Body of pancreas (tissue), 4 donors: ENCODE results near the gene PRDM16. TPM values are rescaled to one million over a fixed set of nuclear protein-coding genes. Genes with fewer than 3 reads are reported as not detected.

Source experiments
- ATAC-seq: fragments of 150-250 bp; one replicate; pipeline ENCODE4 v1.9.1; 2016
- DNase-seq, 4 donors: peaks; one replicate each; pipeline ENCODE4 v3.0.0-alpha.2; 2019
- H3K27ac ChIP-seq, 4 donors: fragments of 200-600 bp; sonication (generic); 1 replicate in 3 of 4; 2 replicates in 1 of 4; pipeline versions ENCODE4 v1.5.1 to v1.6.1; 2016 to 2019; ENCODE audit warnings: mild to moderate bottlenecking in 1 of 4, mixed read lengths in 1 of 4, moderate library complexity in 1 of 4
- H3K27me3 ChIP-seq, 2 donors: fragments of 200-600 bp; sonication (generic); one replicate each; pipeline ENCODE4 v1.6.0; 2016; ENCODE audit warnings: mild to moderate bottlenecking in 1 of 2
- H3K36me3 ChIP-seq, 2 donors: fragments of 200-600 bp; sonication (generic); replicated peaks in 1 of 2; 2 replicates each; pipeline ENCODE4 v1.5.1; 2016; ENCODE audit warnings: low read depth in 2 of 2; ENCODE audit not compliant: insufficient read depth in 1 of 2
- H3K4me1 ChIP-seq: fragments of 200-600 bp; sonication (generic); one replicate; pipeline ENCODE4 v1.6.0; 2016
- H3K4me3 ChIP-seq, 2 donors: fragments of 200-600 bp; sonication (generic); 1 replicate in 1 of 2; 2 replicates in 1 of 2; pipeline ENCODE4 v1.5.1; 2016 to 2019
- H3K9me3 ChIP-seq, 3 donors: fragments of 200-600 bp; sonication (generic); 1 replicate in 2 of 3; 2 replicates in 1 of 3; pipeline ENCODE4 v1.5.1; 2016
- POLR2A ChIP-seq, 3 donors: fragments of 450-650 bp; IDR thresholded peaks; one replicate each; pipeline ENCODE4 v1.6.1; 2016; ENCODE audit warnings: antibody characterized with exemption in 3 of 3, mild to moderate bottlenecking in 2 of 3
- WGBS, 2 donors: methylation state at CpG; one replicate each; pipeline ENCODE4 v1.1.5; 2017; 5-methylcytosine and 5-hydroxymethylcytosine counted together
- intact Hi-C: fragments of 100-400 bp; cut with DNase I; formaldehyde crosslinking; loops from one replicate; pipeline ENCODE4 v1.15.1; 2023
- total RNA-seq, 2 donors: library from RNA; depleted of rRNA; stranded (reverse); fragments of >200 nt; gene quantifications; one replicate each; pipeline ENCODE4 v1.1.0, GENCODE V29; 2016
- TF ChIP-seq, protein P1 (sequence below), 7 experiments: fragments of 450-650 bp in 4 of 7; fragments of 200-600 bp in 3 of 7; sonication (generic) in 3 of 7; IDR thresholded peaks; one replicate each; pipeline ENCODE4 v1.5.1; 2016 to 2019; ENCODE audit warnings: antibody characterized with exemption in 7 of 7

PRDM16 gene
- total RNA-seq, 2 donors from 2014 or later = 15.2 to 16.6 TPM

DNA sequence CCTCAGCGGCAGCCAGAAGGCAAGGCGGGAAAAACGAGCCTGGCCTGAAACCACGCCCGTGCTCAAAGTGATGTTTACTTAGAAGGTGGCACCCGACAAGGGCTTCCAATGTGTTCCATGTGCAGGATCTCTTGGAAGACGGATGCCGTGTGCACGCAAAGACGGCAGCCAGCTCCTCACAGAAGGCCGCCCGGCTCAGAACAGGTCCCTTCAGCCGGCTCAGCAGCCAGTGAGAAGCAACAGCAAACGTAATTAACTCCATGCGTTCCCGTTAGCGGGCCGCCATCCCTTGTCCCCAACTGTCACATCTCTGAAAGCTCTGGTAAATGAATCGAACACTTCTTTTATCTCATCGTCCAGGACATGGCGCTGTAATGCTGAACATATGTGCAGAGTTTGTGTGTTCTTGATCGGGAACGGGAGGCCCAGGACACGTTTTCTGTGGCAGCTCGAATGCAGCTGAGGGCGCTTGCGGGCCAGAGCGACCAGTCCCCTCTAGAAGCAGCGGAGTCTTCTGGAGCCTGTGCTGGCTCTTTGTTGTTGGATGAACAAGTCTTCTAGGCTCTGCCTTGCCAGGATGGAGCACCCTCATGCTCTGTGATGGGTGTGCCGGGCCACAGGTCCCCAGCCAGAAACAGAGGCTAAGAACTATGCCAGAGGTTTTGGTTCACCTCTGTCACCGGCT lies 290.9 kb downstream of the PRDM16 start:
- H3K27ac ChIP-seq = no peak overlapping the region
- H3K9me3 ChIP-seq = no peaks in the 10 kb centered on the region
- no peaks in the 10 kb centered on the region for H3K36me3 ChIP-seq
- H3K4me1 ChIP-seq = peaks cover 30% of the 10 kb centered on the region
- no peaks in the 10 kb centered on the region for H3K27me3 ChIP-seq
- no peak for ATAC-seq
- TF ChIP-seq, protein P1, sequence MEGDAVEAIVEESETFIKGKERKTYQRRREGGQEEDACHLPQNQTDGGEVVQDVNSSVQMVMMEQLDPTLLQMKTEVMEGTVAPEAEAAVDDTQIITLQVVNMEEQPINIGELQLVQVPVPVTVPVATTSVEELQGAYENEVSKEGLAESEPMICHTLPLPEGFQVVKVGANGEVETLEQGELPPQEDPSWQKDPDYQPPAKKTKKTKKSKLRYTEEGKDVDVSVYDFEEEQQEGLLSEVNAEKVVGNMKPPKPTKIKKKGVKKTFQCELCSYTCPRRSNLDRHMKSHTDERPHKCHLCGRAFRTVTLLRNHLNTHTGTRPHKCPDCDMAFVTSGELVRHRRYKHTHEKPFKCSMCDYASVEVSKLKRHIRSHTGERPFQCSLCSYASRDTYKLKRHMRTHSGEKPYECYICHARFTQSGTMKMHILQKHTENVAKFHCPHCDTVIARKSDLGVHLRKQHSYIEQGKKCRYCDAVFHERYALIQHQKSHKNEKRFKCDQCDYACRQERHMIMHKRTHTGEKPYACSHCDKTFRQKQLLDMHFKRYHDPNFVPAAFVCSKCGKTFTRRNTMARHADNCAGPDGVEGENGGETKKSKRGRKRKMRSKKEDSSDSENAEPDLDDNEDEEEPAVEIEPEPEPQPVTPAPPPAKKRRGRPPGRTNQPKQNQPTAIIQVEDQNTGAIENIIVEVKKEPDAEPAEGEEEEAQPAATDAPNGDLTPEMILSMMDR (IDR thresholded peaks at IDR 0.05) = no peak
- TF ChIP-seq POLR2A (IDR thresholded peaks at IDR 0.05) = no peak
- 88% methylated on average over 30 to 31 of the region's 31 CpGs for WGBS, 2 donors
- H3K4me3 ChIP-seq = no peak overlapping the region
- intact Hi-C loops = no loop called here
- no peak for DNase-seq

DNA sequence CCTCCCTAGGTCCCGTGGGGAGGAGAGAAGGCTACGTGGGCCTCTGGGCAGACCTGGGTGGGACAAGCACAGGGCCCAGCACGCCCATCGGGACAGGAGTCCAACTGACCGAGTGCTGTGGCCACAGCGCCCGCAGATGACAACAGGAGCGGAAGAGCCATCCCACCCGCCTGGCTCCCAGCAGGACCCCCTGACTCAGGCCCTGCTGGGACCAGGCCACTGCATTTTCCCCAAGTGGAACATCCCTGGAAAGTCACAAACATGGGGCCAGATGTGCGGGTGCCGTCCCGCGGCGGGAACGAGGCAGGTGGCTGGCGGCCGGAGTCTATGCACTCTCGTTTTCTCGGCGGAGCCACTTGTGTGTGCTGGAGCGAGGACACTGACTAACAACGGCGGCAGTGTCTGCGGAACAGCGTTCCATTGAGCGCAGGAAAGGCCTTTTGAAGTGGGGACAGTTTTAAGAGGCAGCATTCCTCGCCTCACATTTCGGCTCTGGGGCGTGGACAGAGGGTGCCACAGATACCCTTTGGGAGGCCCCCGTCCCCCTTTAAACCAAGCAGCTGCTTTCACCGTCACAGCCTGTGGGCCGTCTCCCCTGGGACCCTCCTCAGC lies 291.7 kb downstream of the PRDM16 start:
- ATAC-seq (no peak), DNase-seq (no peak)
- intact Hi-C loops = no loop called here
- 84 to 89% methylated on average over 27 to 32 of the region's 32 CpGs for WGBS, 2 donors
- no peak overlapping the region for H3K27ac ChIP-seq
- H3K9me3 ChIP-seq = no peaks in the 10 kb centered on the region
- peaks cover 30% of the 10 kb centered on the region for H3K4me1 ChIP-seq
- TF ChIP-seq, protein P1 (IDR thresholded peaks at IDR 0.05) = no peak
- no peak for TF ChIP-seq POLR2A (IDR thresholded peaks at IDR 0.05)
- no peaks in the 10 kb centered on the region for H3K36me3 ChIP-seq
- H3K4me3 ChIP-seq = no peak overlapping the region
- no peaks in the 10 kb centered on the region for H3K27me3 ChIP-seq

DNA sequence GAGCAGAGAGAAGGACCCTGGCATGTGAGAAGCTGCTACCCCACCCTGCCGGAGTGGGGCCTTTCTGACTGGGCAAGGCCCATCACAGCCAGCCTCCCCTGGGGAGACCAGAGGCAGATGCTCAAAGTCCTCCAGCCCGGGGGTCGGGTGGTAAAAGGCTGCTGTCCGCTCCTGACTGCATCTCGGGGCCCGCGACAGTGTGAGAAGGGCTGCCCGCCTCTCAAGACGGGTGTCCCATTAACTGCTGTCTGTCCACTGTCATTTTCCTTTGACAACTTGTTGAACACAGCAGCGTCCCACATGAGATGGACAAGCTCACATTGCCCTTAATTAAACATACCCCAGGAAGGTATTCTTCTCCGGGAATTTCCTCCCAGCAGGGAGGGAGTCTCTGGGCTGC lies 294.0 kb downstream of the PRDM16 start:
- Histone ChIP-seq H3K4me1 (peaks cover 19% of the 10 kb centered on the region), H3K36me3 (no peaks in the 10 kb centered on the region), H3K27me3 (no peaks in the 10 kb centered on the region), H3K27ac (no peak overlapping the region), H3K4me3 (no peak overlapping the region), H3K9me3 (no peaks in the 10 kb centered on the region)
- DNase-seq = no peak
- intact Hi-C loops = no loop called here
- WGBS, 2 donors = 90 to 93% methylated on average over 2 to 11 of the region's 11 CpGs
- ATAC-seq = no peak
- no peak for TF ChIP-seq POLR2A (IDR thresholded peaks at IDR 0.05)
- TF ChIP-seq, protein P1 (IDR thresholded peaks at IDR 0.05) = no peak

DNA sequence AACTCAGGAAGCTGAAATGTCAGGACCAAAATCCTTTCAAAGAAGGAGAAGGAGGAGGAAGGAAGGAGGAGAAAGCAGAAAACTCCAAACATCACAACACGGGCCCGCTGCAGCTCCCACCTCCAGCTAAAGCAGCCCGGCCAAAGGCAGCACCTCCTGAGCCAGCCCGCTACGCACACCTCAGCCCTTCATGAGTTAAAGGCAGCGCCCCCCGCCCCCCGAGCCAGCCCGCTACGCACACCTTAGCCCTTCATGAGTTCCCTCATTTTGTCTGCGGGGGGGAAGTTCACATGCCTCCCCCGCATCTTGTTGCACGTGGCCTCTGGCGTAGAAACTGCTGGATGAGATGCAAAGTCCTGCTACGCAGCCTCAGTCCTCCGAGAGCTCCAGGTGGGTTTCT lies 294.8 kb downstream of the PRDM16 start:
- intact Hi-C loops = no loop called here

More for the DNA sequence above, 294.8 kb downstream of the PRDM16 start:
- Histone ChIP-seq H3K4me1 (peaks cover 19% of the 10 kb centered on the region), H3K36me3 (no peaks in the 10 kb centered on the region), H3K4me3 (no peak overlapping the region), H3K27me3 (no peaks in the 10 kb centered on the region), H3K9me3 (no peaks in the 10 kb centered on the region), H3K27ac (no peak overlapping the region)
- 92% methylated on average over 15 to 16 of the region's 16 CpGs for WGBS, 2 donors
- ATAC-seq (no peak), DNase-seq (no peak)
- no peak for TF ChIP-seq POLR2A (IDR thresholded peaks at IDR 0.05)
- TF ChIP-seq, protein P1 (IDR thresholded peaks at IDR 0.05) = no peak
